Left hindlimb (tissue), 1 donor: Measurements from ENCODE around the gene PECR.
A peak's percentile ranks its signal among the peaks of the same experiment; 100 is the strongest.
"Not testable (repeated sequence)": the region's sequence is repeated elsewhere in the genome, so short reads cannot be mapped to it uniquely, and the experiment has no call there.

ENCODE experiments used
- DNase-seq: peaks from one replicate; pipeline ENCODE4 v3.0.0-alpha.2; 2018

The PECR gene

DNA sequence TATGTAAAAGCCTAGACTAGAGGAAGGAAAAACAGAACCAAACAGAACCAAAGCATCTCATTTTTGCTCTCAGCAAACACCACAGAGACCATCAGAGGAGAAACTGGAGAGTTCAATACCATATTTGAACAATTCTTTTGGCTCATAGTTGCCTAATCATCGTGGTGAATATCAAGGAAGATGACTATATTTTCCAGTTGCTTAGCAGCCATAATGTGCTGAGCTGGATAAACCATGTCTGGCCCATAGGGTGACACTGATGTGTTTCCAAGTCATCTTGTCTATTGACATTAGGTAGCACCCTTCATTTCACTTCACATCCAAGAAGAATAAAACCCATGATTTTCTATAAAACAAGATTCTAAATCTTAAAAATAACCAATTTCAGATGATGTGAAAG is 21.6 kb upstream of the PECR start:
- no peak for DNase-seq

DNA sequence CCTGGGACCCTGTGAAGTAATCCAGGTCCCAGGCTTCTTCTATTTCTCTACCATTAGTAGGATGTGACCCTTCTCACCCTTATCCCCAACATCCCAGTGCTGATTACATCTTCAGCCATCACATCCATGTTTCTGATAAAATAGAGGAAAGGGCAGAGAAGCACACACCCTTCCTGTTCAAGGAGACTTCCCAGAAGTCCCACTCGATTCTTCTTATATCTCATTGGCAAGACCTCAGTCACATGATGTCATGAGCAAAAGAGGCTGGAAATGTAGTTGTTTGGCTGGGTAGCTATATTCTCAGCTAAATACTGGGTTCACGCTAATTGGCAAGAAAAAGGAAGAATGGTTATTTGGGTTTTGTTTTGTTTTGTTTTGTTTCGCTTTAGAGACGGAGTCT is 19.5 kb upstream of the PECR start:
- DNase-seq = no peak

DNA sequence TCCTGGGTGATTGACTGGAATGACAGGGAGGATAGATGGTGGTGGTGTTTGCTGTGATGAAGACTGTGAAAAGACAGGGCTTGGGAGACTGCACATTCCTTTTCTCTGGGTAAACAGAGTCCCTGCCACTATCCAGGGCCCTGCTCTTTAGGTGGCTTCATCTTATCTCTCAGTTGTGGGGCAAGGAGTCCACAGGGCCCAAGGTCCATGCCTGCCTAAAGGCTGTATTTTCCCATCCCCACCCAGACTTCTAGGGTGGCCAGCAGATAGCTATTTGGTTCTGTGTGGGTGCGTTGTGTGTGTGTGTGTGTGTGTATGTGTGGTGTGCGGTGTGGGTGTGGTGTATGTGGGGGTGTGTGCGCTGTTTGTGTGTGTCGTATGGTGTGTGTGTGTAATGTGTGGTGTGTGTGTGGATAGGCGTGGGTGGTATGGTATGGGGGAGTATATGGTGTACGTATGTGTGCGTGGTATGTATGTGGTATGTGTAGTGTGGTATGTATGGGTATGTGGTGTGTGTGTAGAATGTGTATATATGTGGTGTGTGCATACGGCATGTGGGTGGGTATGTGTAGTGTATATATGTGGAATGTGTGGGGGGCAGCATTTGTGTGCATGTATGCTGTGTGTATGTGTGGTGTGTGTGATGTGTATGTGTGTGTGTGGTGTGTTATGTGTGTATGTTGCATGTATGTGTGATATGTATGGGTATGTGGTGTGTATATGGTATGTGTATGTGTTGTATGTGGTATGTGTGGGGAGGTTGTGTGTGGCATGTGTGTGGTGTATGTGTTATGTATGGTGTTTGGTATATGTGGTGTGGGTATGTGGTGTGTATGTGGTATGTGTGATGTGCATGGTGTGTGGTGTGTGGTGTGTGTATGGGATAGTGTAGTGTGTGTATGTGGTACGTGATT is 17.1 kb upstream of the PECR start:
- DNase-seq = no peak

DNA sequence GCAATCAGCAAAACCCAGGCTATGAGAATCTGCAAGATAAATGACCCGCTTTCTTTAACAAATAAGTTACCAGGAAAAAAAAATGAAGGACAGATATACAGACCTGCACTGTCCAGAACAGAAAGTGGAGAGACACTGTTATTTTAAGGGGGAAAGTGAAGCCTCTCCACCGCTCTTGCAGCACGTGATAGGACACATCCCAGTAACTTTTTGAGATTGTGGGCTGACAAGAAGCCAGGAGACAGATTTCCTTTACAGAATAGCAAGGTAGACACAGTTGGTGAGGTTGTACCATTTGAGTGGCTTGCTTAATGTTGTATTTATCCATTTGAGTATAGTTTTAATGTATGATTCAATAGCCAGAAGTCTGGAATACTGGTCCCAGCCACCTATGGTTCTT is 13.1 kb upstream of the PECR start:
- no peak for DNase-seq

DNA sequence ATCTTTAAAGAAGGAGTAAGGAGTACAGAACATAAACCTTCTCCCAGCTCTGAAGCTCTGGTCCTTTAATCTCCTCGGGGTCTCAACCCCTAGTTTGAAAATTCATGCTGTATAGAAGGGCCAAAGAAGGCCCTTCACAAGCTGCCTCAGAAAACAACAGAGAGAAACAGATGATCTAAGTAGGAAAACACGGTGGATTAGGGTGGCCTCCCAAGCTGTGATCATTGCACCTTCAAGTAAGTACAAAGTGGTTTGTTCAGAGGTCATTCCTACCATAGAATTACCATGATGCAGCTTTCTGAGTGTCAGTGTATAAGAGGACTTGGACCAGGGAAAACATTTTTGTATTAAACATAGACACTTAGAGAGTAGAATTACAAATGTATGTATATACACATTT is 11.0 kb upstream of the PECR start:
- DNase-seq = no peak

DNA sequence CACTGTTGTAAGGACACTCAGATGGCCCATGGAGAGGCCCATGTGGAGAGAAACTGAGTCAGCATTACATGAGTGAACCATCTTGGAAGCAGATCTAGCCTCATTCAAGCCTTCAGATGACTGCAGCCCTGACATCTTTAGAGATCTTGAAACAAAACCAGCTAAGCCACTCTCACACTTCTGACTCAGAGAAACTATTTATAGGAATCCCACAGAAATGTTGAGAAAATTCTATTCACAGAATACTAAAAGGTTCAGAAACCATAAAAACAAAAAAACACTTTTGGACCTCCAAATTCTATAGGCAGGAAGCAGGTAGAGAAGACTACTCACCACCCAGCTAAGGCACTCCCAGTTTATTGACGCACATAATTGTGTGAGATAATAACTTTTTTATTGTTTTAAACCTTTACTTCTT is 8.8 kb upstream of the PECR start:
- no peak for DNase-seq

DNA sequence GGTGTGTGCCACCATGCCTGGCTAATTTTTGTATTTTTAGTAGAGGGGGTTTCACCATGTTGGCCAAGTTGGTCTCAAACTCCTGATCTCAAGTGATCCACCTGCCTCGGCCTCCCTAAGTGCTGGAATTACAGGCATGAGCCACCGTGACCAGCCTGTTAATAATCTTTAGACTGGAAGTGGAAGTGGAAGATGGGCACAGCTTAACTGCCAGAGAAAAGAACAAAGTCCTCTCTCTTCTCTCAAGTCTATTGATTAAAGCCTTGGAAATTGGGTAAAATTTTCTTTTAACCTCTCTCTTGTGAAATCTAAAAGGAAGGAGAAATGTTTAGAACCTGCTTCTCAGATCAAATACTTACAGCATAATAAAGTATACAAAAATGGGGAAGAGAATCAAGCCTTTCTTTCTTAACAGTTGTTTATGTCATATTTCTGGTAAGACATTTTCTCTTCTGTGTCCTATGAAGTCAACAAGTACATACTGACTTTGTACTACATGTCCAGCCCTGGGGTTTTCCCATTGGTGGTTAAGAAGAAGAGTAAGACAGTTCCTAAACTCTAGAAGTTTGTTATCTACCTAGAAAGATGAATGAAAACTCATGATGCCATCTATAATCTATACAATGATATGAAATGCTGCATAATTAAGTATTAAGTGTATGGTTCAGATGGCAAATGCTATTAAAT is 4.7 kb upstream of the PECR start:
- no peak for DNase-seq

DNA sequence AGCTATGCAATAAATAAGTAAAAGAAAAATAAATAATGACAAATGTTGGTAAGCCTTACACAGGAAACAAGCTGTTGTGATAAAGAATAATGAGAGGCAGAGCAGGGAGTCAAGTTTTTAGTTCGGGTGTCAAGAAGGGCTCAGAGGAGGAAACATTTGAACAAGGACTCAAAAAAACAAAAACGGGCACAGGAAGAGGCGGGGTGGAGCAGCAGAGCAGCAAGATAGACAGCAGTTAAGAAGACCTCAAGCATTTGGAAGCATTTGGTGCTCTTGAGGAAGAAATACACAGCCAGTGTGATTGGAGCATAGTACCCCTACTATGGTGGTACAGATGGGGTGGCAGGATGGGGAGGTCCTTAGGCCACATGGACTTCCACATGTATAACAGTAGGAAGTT is 2.9 kb upstream of the PECR start:
- no peak for DNase-seq

DNA sequence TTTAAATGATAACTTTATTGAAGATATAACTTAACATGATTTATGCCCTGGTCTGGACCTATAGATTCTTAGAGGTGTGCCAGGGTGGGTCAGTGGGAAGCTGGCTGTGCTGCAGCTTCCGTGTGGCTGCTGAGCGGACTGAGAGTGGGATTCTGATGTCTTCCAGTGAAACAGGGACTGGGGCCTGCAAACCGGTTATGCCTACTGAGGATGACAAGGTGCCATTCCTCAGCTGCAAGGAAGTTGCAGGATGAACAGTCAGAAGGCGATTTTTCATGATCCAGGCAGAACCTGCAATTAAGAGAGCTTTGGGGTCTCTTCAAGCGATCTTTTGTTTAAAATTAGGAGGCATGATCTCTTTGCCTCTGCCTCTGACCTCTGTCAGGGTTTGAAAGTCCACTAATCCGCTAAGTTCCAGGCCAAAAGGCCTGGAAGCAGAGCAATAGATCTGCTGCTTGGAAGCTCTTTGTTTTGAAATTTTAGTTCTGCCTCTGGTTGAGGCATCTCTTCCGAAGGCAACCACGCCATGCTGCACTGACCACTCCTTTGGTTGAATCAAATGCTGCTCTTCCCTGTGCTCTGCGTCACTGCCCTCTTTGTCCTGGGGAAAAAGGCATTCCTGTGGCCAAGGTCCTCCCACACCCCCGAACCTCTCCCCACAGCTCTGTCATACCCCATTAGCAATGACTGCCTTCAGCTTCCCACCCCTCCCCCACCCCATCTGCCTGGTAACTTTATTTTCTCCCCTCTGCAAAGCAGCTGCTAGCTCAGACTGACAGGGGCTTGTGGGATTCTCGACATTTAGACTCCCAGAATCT is 2.1 kb upstream of the PECR start:
- peak; percentile 52 for DNase-seq

DNA sequence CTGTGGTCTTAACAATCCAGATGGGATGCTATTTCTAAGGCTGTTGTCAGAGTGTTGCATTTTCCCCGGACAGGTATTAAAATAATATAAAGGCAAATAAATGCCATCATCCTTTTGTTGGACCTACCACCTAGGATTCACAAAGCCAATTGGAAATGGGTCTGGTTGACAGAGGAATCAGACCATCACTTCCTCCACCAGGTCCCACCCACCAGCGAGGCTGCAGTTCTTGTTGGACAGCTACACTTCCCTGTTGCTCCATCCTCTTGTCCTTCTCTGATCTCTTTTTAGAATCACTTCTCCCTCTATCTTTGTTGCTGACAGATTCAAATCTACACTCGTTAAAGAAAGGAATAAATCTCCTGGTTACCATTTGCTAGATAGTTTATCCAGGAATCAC is 1.2 kb upstream of the PECR start:
- DNase-seq = no peak

DNA sequence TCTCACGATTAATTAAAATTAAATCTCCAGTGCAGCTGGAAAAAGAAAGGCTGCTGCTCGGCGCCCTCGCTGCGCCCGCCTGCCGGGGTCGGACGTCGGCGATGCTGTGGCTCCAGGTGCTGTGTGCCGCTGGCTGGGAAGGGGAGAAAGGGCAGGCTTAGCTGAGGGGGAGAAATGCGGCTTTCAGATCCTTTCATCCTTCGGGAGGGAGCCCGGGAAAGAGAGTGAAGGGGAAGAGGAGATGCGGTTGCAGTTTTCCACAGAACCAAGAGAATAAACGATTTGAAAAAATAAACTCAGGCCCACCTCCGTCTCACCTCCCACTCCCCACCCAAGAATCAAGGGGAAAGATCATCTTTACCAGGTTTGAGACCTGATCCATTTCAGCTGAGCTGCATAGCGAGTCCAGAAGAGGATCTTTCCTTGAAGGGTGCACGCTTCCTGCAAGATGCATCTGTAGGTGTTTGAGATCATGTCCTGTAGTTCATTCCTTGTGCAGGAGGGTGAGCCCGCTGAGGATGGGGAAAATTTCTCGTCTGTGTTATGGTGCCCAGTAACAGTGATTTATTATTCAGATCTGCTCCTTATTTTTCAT is 605 bp upstream of the PECR start:
- no peak for DNase-seq

DNA sequence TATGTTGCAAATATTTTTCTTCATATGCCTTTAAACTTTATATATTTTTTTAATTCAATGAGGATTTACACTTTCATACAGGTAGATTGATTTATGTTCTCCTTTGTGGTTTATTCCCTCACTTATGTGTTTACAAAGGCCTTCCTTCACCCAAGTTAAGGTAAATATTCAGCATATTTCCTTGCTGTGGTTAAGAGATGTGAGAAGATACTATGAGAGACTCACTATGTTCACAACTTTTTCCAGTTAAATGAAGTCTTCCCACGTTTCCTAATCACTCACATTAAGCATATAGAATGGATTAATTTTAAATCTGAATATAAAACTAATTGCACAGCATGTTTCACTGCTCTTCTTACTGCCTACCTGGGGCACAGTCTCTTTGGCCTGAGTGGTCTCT is 597 bp downstream of the PECR start:
- DNase-seq = no peak

DNA sequence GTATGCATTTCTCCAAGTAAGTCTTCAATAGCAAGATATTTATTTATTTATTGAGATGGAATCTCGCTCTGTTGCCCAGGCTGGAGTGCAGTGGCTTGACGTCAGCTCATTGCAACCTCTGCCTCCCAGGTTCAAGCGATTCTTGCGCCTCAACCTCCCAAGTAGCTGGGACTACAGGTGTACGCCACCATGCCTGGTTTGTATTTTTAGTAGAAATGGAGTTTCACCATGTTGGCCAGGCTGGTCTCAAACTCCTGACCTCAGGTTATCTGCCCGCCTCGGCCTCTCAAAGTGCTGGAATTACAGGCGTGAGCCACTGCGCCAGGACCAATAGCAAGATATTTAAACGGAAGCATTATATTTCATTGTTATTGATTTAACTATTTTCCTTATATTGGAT is 1.6 kb downstream of the PECR start:
- not testable (repeated sequence) for DNase-seq

DNA sequence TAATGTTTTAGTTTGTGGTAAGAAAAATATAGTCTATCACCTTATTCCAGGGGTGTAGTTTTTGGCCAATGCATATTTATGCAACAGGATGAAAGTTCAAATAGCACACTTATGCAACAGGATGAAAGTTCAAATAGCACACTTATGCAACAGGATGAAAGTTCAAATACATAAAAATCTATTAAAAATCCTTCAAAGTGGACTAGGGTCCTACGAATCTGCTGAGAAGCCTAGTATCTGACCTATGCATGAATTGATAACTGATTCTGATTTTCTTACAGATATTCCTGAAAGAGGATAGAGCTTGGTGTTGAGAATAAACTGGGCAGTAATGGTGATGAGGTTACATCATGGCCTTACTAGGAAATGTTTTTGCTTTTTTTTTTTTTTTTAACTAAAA is 2.8 kb downstream of the PECR start:
- no peak for DNase-seq

DNA sequence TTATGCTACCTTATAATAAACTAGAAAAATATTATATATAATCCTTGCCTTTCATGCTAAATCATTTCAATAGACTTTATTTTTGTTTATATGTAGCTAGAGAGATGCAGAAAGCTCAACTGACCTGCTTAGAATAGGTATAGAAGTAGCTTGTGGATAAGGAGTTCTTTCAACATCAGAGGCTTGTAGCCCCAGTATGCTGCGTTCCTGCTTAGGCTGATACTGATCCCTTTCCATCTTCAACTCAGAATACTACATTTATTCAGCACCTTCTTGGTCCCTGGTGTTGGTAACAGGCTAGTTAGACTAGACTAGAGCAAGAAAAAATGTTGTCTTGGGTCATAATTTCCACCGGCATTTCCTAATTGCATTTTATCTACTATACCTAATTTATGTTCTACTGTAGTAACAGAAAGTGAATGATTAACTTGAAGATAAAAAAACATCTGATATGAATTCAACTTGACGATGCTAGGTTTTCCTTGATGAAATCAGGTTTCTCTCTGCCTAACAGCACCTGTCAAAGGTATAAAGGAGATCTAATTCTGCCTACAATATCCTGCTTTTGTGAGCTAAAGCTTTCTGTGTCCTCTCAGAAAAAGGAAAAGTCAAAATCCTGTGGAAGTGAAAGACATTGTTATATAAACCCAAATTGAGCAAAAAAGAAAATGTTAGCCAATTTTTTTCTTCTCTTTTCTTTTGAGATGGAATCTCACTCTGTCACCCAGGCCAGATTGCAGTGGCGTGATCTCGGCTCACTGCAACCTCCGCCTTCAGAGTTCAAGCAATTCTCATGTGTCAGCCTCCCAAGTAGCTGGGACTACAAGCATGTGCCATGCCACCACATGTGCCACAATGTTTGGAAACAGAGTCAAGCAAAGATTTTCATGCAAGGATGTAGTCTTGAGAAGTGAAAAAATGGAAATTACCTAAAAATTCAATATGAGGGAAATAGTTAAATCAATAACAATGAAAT is 5.8 kb downstream of the PECR start:
- DNase-seq = no peak

DNA sequence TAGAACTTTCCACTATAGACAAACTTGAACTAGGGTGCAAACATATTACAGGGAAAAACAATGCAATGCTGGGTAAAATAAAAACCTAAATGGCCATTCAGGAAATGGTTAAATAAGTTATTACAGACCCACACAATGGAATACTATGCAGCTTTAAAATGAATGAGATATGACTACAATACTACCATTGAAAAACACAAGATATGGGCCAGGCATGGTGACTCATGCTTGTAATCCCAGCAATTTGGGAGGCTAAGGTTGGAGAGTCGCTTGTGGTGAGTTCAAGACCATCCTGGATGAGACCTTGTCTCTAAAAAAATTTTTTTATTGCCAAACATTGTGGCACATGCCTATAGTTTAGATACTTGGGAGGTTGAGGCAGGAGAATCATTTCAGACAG is 6.8 kb downstream of the PECR start:
- DNase-seq = no peak

DNA sequence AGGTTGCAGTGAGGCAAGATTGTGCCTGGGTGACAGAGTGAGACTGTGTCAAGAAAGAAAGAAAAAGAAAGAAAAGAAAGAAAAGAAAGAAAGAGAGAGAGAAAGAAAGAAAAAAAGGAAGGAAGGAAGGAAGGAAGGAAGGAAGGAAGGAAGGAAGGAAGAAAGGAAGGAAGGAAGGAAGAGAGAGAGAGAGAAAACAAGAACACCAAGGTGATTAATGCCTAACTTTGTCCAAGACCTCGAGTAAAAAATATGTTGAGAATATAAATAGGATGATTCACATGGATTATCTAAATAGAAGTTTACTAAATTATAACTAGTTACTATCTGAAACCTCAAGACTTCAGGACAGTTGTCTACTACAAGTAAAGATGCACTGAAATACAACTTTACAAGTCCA is 7.2 kb downstream of the PECR start:
- no peak for DNase-seq

DNA sequence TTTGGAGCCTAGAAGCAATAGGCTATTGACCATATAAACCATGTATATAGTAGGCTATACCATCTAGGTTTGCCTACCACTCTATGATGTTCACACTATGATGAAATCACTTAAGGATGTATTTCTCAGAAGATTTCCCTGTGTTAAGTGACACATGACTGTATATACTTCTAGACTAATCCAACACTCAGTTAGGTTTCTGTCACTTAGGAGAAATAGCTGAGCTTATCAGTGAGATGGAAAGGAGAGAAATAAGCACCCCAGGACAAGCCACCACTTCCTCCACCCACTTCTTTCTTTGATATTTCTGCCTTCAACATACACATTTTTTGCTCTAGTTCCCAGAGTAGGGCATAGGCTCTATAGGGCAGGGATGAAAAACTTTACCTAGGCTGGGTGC is 7.8 kb downstream of the PECR start:
- no peak for DNase-seq

DNA sequence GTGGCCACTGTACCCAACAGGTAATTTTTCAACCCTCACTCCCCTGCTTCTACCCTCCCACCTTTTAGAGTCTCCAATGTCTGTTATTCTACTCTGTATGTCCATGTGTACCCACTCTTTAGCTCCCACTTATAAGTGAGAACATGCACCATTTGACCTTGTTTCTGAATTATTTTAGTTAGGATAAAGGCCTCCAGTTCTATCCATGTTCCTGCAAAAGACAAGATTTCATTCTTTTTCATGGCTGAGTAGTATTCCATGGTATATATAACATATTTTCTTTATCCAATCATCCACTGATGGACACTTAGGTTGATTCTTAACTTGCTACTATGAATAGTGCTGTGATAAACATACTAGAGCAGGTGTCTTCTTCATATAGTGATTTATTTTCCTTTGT is 9.1 kb downstream of the PECR start:
- no peak for DNase-seq

DNA sequence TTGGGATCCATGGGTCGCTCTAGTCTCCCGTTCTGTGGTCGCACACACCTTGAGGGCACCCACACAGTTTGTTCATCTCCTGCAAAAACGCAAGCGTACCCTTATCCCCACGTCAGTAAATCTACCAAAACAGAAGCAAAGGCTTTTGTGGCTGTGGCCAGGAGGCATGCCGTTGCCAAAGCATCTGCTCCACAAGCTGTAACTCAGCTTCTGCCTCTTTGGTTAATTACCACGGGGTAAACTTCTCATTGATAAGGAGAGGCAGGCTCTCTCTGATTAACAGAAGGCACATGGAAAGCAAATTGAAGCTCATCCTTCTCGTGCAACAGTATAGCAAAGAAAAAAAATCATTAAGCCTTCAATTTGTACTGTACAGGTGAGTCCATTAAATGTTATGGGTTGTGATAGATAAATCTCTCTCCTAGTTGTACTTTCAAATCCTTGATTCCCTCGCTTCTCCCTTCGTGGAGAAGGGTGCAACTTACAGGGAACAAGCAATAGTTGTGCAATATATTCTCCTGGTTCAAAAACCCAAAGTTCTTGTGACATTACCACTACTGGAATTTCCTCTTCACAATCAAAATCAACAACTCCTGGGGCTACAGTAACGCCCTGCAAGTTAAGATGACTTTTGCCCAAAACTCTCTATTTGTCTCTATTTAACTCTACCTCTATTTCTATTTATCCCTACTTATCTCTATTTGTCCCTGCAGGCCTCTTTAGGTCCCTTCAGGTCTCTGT is 10.3 kb downstream of the PECR start:
- DNase-seq = no peak

DNA sequence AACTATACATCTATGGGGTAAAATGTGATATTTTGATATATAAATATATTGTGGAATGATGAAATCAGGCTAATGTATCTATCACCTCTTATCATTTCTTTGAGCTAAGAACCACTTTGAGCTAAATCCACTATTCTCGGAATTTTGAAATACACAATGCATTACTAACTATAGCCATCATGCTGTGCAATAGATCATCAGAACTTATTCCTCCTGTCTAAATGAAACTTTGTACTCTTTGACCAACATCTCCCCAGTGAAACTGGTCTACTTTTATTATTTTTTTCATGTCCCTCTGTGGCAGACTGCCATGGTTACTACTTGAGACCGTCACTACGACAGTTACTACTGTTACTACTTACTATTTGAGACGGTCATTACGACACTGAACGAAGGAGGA is 11.4 kb downstream of the PECR start:
- DNase-seq = no peak
